MG63 (cell line): ENCODE results near the gene ERAP2. TPM values are rescaled to one million over a fixed set of nuclear protein-coding genes. Genes with fewer than 3 reads are reported as not detected.

Experiments
- DNase-seq: peaks from one replicate; pipeline ENCODE4 v3.0.0-alpha.2; 2020
- H3K27me3 ChIP-seq: fragments of 250-450 bp; sonication (Bioruptor Pico); 2 replicates; pipeline ENCODE4 v1.5.1; 2020; ENCODE audit warnings: mild to moderate bottlenecking, moderate library complexity
- H3K36me3 ChIP-seq: fragments of 250-450 bp; sonication (Bioruptor Pico); 2 replicates; pipeline ENCODE4 v1.5.1; 2020; ENCODE audit warnings: mild to moderate bottlenecking, moderate library complexity
- H3K4me3 ChIP-seq: fragments of 250-450 bp; sonication (Bioruptor Pico); 2 replicates; pipeline ENCODE4 v1.5.1; 2020; ENCODE audit warnings: mild to moderate bottlenecking, moderate library complexity
- H3K9me3 ChIP-seq: fragments of 250-450 bp; sonication (Bioruptor Pico); 2 replicates; pipeline ENCODE4 v1.5.1; 2020; ENCODE audit warnings: mild to moderate bottlenecking, moderate library complexity
- total RNA-seq: library from RNA; depleted of rRNA; stranded (reverse); fragments of >200 nt; shearing (Covaris generic); gene quantifications from 2 replicates; pipeline ENCODE4 v1.2.3, GENCODE V29; 2014; ENCODE audit warnings: low replicate concordance

ERAP2 gene
- total RNA-seq, 1 experiment from 2014 or later: 0.43 TPM

DNA sequence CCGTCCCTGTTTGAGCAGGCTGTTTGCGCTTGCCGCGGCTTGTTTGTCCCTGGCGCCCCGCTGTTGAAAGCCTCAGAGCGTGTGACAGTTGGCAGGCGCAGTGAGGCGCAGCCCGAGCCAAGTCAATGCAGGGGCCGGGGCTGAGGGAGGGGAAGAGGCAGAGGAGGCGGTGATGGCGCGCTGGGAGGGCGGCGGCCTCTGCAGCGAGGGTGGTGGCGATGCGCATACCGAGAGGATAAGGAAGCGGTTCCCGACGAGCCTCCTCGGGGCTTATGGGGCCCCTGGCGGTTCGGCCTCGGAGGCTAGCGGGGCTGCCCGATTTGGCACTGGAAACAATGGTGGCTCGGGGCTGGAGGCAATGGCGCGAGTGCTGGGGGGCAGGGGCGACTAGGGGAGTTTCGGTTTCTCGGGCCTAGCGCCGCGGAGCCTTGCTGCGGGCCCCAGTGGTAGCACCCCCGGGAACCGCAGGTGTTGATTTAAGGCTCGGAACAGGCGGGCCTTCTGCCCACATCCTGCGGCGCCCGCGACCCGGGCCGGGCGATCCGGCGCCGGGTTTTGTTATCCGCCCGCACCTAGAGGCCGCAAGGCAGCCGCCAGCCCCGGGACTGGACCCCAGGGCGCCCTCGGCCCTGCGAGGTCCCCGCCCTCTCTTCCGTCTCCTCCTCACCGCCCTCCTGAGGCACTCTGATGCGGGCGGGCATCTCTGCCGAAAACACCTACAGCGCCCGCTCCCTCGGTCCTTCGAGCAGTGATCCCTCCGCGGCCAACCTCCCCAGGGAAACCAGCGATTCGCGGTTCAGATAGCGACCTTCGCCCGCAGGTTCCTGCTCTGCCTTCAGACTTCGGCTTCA lies 58.6 kb downstream of the ERAP2 start:
- DNase-seq: peak; percentile 98
- Histone ChIP-seq H3K36me3 (peaks cover 4% of the 10 kb centered on the region; the same call in 1 of the 2 replicates), H3K9me3 (no peaks in the 10 kb centered on the region), H3K27me3 (no peaks in the 10 kb centered on the region), H3K4me3 (peak overlapping the region; percentile 88)

DNA sequence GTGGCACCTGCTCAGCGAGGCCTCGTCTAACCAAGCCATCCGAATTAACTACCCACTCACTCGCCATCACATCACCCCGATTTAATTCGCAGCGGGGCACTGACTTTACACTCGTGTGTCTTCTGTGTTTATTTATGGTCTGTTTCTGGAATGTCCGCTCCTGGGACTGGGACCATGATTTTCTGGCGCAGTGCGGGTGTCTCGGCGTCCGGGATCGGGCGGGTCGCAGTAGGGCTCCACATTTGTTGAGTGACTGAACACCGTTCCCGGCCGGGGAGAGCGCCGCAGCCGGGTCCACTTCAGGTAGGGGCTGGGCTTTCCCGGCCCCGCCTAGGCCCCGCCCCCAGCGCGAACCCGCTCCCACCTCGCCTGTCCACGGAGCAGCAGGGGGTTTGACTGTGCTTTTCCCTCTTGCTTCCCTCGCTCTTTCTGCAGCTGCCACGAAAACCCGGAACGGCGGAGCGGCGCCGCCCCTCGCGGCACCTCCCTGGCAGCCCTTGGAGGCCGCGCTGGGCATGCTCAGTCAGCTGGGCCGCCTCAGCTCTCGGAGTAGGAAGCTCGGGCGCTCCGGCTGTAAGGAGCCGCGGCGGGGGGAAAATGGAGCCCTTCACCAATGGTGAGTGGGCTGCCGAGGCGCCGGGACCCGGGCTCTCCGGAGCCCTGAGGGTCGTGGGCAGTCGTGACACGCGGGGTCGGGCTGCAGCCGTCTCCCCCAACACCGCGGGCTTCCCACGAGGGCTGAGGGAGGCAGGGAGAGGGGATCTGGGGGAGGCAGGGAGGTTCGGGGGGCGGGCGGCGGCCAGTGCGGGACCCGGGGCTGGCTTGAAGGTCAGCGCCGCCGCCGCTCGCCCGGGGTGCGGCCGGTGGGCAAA lies 59.5 kb downstream of the ERAP2 start, which contains the start of gene LNPEP:
LNPEP (plus strand) TSS at position 522 of the 872 bp plus-strand sequence; CDS start at position 598, 76 bp downstream.
- H3K27me3 ChIP-seq: no peaks in the 10 kb centered on the region
- no peaks in the 10 kb centered on the region for H3K9me3 ChIP-seq
- H3K4me3 ChIP-seq: peak within 1 kb of the TSS; percentile 88
- peaks cover 4% of the 10 kb centered on the region; the same call in 1 of the 2 replicates for H3K36me3 ChIP-seq
- peak; percentile 99 for DNase-seq

DNA sequence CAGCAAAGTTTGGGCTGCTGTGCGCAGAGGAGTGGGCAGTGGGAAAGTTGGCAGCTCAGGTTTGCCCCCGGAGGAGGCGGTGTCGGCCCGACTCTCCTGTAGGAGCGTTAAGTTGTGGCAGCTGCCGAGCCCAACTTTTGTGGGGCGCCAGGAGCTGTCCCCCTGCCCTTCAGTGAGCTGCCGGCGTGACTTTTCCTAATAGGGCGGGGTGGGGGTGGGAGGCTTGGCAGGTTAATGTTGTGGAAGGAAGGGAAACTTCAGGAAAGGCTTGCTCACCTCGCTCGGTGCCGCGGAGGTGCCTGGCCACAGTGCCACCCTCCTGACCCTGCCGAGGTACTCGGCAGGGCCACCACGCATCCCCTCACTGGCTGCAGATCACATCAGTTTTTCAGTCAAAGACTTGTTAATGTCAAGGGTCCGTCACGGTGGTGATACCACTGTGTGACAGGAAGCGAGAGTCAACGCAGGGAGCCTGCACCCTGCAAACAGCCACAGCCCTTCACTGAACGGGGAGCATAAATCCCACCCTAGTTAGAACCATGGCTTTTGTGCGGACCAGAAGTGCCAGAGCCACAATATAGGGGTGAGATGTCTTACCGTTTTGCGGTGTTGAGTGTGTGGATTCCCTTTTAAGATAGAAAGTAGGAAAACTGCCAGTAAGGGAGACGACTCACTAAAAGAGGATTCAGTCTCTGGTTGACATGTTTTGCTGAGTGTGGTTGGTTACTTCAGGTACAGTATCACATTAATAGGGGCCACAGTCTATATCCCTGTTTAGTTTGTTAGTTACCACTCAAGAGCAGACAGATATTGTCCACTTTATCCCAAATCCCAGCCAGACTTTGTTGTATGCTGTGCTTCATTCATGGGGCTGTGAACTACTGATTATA lies 60.4 kb downstream of the ERAP2 start:
- Histone ChIP-seq H3K9me3 (no peaks in the 10 kb centered on the region), H3K27me3 (no peaks in the 10 kb centered on the region), H3K4me3 (peak overlapping the region; percentile 88), H3K36me3 (peaks cover 6% of the 10 kb centered on the region; the same call in 1 of the 2 replicates)
- peak; percentile 54 for DNase-seq

DNA sequence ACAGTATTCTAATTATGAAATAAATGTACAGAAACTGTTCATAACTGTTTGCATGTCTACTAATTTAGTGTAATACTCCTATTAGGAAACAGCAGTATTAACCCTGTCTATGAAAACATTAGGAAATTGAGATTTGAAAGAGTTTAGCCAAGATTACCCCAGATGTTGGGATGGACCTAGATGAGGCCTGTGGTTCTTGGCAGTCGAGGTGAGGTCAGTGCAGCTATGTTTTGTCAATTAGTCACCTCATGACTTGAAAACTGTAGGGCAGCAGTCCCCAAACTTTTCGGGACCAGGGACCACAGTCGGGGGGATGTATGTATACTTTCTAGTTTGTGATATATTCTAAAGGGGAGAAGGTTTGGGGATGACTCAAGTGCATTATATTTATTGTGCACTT lies 64.3 kb downstream of the ERAP2 start:
- H3K36me3 ChIP-seq: peaks cover 7% of the 10 kb centered on the region; the same call in 1 of the 2 replicates
- H3K9me3 ChIP-seq: no peaks in the 10 kb centered on the region
- peak; percentile 18 for DNase-seq
- H3K4me3 ChIP-seq: no peak overlapping the region
- H3K27me3 ChIP-seq: no peaks in the 10 kb centered on the region

DNA sequence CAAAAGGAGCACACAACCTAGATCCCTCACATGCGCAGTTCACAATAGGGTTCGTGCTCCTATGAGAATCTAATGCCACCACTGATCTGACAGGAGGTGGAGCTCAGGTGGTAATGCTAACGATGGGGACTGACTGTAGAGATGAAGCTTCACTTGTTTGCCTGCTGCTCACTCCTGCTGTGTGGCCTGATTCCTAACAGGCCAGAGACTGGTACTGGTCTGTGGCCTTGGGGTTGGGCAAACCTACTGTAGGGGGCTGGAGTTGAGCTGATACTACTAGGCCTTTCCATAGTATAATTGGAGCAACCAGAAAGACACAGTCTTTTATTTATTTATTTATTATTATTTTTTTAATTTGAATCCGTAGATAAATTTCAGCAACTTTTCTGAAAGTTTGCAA lies 64.8 kb downstream of the ERAP2 start:
- H3K27me3 ChIP-seq: no peaks in the 10 kb centered on the region
- no peak for DNase-seq
- H3K4me3 ChIP-seq: no peak overlapping the region
- no peaks in the 10 kb centered on the region for H3K9me3 ChIP-seq
- peaks cover 7% of the 10 kb centered on the region; the same call in 1 of the 2 replicates for H3K36me3 ChIP-seq

DNA sequence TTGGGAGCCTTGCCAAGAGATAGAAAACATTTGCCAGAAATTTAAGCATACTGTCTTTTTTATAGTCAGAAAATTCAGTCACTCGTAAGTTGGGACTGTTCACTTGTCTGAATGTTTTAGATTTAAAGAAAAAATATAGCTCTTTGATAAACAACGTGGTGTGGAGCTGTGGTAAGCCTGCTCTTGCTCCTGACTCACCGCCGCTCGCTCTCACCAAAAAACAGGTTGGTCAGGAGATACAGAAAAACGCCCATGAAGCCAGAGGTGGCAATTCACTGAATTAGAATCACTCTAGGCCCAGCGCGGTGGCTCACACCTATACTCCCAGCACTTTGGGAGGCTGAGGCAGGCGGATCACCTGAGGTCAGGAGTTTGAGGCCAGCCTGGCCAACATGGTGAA lies 65.8 kb downstream of the ERAP2 start:
- H3K4me3 ChIP-seq: no peak overlapping the region
- no peaks in the 10 kb centered on the region for H3K9me3 ChIP-seq
- no peak for DNase-seq
- H3K27me3 ChIP-seq: no peaks in the 10 kb centered on the region
- peaks cover 7% of the 10 kb centered on the region; the same call in 1 of the 2 replicates for H3K36me3 ChIP-seq

DNA sequence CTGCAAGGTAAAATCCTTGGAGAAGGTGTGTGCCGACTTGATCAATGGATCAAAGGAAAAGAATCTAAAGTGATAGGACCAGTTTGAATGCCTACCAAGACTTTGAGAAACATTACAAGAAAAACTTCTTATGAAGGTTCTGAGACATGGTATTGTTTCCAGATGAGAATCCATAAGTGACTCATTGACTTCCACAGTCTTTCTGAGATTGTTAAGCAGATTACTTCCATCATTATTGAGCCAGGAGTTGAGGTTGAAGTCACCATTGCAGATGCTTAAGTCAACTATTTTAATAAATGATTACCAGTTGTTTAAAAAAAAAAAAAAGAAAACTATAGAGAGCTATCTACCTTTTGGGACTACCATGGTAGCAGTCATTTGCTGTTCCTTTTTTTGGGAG lies 66.6 kb downstream of the ERAP2 start:
- DNase-seq: no peak
- no peaks in the 10 kb centered on the region for H3K9me3 ChIP-seq
- no peak overlapping the region for H3K4me3 ChIP-seq
- no peaks in the 10 kb centered on the region for H3K27me3 ChIP-seq
- H3K36me3 ChIP-seq: peaks cover 7% of the 10 kb centered on the region; the same call in 1 of the 2 replicates

DNA sequence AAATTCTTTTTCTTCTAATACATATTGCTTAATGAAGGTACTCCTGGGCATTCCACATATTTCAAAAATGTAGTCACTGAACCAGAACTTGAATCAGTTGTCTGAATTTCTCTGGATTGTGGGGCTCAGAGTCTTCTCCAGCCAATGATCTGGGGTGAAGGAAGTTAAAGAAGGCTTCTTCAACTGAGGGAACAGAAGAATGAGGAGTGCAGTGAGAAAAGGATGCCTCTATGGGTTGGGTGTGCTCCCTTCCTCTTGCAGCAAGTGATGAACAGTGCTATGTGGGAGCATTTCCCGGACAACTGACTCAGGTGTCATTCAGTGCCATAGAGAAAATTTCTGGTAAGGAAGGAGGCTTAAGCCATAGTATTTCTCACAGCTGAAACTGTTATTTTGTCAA lies 67.5 kb downstream of the ERAP2 start:
- Histone ChIP-seq H3K27me3 (no peaks in the 10 kb centered on the region), H3K4me3 (no peak overlapping the region), H3K9me3 (peaks cover 3% of the 10 kb centered on the region; the same call in 1 of the 2 replicates), H3K36me3 (peaks cover 3% of the 10 kb centered on the region; the same call in 1 of the 2 replicates)
- DNase-seq: no peak

DNA sequence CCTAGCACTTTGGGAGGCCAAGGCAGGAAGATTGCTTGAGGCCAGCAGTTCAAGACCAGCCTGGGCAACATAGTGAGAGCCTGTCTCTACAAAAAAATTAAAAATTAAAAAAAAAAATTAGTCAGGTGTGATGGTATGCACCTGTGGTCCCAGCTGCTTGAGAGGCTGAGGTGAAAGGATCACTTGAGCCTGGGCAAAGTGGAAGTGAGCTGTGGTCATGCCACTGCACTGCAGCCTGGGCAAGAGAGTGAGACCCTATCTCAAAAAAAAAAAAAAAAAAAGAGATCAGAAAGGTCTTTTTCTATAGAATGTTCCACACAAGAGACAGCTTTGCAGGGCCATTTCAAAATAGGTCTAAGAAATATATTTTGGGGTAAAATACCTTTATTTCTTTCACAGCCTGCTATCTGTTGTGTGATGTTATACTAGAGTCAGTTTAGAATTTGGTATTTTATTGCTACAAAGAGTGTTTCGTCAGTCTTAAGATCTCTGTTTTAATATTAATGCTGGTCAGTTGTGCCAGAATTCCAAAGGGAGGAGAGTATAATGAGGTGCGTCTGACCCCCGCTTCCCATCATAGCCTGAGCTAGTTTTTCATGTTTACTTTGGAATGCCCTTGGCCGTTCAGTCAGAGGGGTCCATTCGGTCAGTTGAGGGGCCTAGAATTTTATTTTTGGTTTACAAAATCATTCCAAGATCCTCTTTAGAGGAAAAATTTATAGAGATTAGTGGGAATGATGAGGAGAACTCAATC lies 69.0 kb downstream of the ERAP2 start:
- Histone ChIP-seq H3K36me3 (peaks cover 3% of the 10 kb centered on the region; the same call in 1 of the 2 replicates), H3K4me3 (no peak overlapping the region), H3K27me3 (no peaks in the 10 kb centered on the region), H3K9me3 (peaks cover 3% of the 10 kb centered on the region; the same call in 1 of the 2 replicates)
- no peak for DNase-seq

DNA sequence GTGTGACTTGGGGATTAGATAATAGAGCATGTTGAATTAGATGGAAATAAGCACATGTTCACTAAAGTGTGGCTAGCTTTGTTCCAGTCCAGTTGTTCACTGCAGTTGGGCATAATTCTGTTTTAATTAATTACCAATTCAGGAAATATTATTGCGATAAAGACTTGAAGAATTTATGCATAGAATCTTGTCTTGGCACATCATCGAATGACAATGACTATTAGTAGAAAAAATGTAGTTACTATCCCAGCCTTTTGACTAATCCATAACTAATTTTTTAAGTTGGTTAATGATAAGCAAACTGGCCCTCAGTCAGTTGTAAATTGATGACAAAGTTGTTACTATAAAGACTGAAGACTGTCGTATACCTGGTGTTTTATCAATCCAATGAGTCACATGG lies 70.1 kb downstream of the ERAP2 start:
- no peaks in the 10 kb centered on the region for H3K27me3 ChIP-seq
- no peak overlapping the region for H3K4me3 ChIP-seq
- peaks cover 3% of the 10 kb centered on the region; the same call in 1 of the 2 replicates for H3K36me3 ChIP-seq
- H3K9me3 ChIP-seq: peaks cover 3% of the 10 kb centered on the region; the same call in 1 of the 2 replicates
- DNase-seq: no peak

DNA sequence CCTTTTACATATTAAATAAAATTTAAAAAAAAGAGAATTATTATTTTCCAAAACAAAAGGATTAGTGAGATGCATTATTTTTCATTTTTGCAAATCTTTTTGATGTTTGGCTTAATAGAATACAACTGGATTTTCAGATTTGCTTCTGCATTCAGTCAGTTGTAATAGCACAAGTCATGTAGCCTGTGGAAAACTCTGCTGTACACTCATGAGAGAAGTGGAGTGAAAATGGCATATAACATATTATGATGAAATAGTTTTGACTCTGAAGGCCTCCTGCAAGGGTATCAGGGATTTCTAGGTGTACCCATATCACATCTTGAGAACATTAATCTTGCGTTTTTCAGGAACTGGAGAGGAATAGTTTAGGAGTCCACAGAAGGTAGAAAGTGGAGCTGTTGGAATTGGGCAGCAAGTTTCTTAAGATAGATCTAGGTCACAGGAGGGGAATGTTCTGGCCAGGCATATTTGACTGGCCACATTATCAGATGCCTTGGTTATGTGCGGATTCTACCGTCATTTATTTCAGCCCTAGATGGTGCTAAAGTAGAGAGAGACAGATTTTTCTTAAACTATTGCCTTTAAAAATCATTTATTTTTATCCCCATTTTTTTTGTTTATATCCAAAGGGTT lies 75.9 kb downstream of the ERAP2 start:
- H3K4me3 ChIP-seq: no peak overlapping the region
- no peak for DNase-seq
- no peaks in the 10 kb centered on the region for H3K27me3 ChIP-seq
- 0 out of 2 replicates have a peak, but pooled peaks cover 2% of the 10 kb centered on the region for H3K36me3 ChIP-seq
- peaks cover 3% of the 10 kb centered on the region; the same call in 1 of the 2 replicates for H3K9me3 ChIP-seq

DNA sequence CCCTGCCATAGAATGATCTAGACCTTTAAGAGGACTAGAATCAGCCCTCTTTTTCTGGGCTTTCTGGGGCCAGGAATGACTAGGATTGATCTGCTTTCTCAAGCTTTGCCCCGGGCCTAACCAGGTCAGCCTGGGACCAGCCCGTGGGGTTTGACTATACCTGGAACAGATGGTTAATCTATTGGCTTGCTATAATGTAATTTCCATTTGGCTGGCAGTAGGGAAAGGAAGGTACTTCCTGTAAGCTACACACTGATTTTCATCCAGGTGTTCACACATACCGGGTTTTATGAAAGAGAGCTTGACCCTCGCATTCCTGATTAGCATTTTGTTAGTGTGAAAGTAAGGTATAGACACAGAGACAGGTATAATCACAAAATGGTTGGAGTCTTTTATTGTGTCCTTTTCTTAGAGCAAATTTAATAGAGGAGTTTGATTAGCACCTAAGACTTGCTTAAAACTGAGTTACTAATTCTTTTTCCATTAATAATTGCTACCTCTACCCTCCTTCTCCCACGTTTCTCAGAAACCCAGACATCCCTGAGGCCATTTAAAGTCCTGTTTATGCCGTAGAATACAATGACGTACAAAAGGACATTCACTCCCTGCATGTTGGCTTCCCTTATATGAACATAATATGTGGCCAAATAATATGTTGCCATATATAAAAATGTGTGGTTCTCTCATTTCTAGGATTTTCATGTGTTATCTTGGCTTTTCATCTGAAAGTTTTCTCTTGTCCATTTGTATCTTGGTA lies 76.9 kb downstream of the ERAP2 start:
- no peak for DNase-seq
- 0 out of 2 replicates have a peak, but pooled peaks cover 2% of the 10 kb centered on the region for H3K36me3 ChIP-seq
- H3K27me3 ChIP-seq: no peaks in the 10 kb centered on the region
- H3K9me3 ChIP-seq: peaks cover 3% of the 10 kb centered on the region; the same call in 1 of the 2 replicates
- no peak overlapping the region for H3K4me3 ChIP-seq

DNA sequence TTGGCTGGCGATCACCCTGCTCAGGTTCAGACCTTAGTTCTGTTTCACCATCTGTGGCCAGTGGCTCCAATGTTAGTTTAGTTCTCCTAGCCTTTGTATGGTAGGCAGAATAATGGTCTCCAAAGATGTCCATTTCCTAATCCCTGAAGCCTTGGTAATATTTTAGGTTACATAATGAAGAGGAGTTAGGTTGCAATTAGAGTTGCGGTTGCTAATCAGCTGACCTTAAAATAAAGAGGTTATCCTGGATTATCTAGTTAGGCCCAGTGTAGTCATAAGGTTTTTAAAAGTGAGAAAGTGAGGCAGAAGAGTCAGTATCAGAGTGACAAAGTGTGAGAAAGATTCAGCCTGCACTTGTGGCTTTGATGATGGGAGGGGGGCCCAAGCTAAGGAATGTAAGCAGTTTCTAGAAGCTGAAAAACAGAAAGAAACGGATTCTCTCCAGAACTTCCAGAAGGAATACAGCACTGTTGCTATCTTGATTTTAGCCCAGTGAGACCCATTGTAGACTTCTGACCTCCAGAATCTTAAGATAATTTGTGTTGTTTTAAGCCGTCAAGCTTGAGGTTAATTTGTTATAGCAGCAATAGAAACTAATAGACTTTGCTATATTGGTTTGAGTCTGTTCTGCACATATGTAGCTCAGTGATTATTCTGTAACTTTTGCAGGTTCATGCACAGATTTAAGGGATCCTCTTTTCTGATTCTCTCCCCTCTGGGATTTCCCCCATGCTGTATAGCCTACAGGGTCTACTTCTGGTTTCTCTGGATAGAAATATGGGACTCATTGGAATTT lies 81.2 kb downstream of the ERAP2 start:
- Histone ChIP-seq H3K27me3 (no peaks in the 10 kb centered on the region), H3K4me3 (no peak overlapping the region), H3K36me3 (0 out of 2 replicates have a peak, but pooled peaks cover 2% of the 10 kb centered on the region), H3K9me3 (no peaks in the 10 kb centered on the region)
- no peak for DNase-seq

DNA sequence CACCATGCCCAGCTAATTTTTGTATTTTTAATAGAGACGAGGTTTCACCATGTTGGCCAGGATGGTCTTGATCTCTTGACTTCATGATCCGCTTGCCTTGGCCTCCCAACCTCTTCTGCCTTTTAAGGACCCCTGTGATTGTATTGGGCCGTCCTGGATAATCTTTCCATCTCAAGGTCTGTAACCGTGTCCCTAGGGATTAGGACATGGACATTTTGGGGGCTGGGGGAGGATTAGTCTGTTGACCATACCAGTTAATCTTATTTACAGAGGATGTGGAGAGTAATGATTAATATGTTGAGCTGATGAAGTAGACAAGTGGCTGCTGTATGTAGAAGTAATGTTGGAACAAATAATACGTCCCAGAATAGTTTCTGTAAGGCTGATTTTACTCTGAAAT lies 82.7 kb downstream of the ERAP2 start:
- Histone ChIP-seq H3K36me3 (0 out of 2 replicates have a peak, but pooled peaks cover 2% of the 10 kb centered on the region), H3K4me3 (no peak overlapping the region), H3K9me3 (no peaks in the 10 kb centered on the region), H3K27me3 (no peaks in the 10 kb centered on the region)
- no peak for DNase-seq
